CD14-positive monocyte (primary cell): ENCODE results near the gene DENND1A. TPM values are rescaled to one million over a fixed set of nuclear protein-coding genes. Genes with fewer than 3 reads are reported as not detected.

Source experiments
- DNase-seq, 3 donors: peaks; one replicate each; pipeline ENCODE4 v3.0.0-alpha.2; 2011 to 2022
- H2AFZ ChIP-seq: 2 replicates; pipeline ENCODE4 v1.6.0; 2012; ENCODE audit warnings: mild to moderate bottlenecking, low read depth, low read length, inconsistent platforms; ENCODE audit not compliant: insufficient read depth, poor library complexity, severe bottlenecking
- H3K27ac ChIP-seq, 2 donors: 1 replicate in 1 of 2; 2 replicates in 1 of 2; pipeline ENCODE4 v1.5.1; 2012 to 2013; ENCODE audit warnings: low read length in 2 of 2, control low read depth in 1 of 2, inconsistent platforms in 1 of 2, low read depth in 1 of 2, mild to moderate bottlenecking in 1 of 2
- H3K27me3 ChIP-seq, 2 donors: one replicate each; pipeline versions ENCODE4 v1.6.0 to v1.6.1; 2011 to 2013; ENCODE audit warnings: low read length in 2 of 2; ENCODE audit not compliant: control insufficient read depth in 2 of 2, insufficient read depth in 2 of 2
- H3K36me3 ChIP-seq, 2 donors: replicated peaks in 1 of 2; 1 replicate in 1 of 2; 2 replicates in 1 of 2; pipeline versions ENCODE4 v1.5.1 to v1.6.1; 2012 to 2013; ENCODE audit warnings: low read length in 2 of 2, control low read depth in 1 of 2, inconsistent platforms in 1 of 2, mild to moderate bottlenecking in 1 of 2; ENCODE audit not compliant: insufficient read depth in 2 of 2, control insufficient read depth in 1 of 2
- H3K4me1 ChIP-seq, 2 donors: 1 replicate in 1 of 2; 2 replicates in 1 of 2; pipeline versions ENCODE4 v1.5.1 to v1.6.1; 2012 to 2013; ENCODE audit warnings: low read length in 2 of 2, control low read depth in 1 of 2, inconsistent platforms in 1 of 2, mild to moderate bottlenecking in 1 of 2, moderate library complexity in 1 of 2; ENCODE audit not compliant: insufficient read depth in 2 of 2, control insufficient read depth in 1 of 2
- H3K4me2 ChIP-seq: replicated peaks from 2 replicates; pipeline ENCODE3; 2012; ENCODE audit warnings: low read length, moderate library complexity, mild to moderate bottlenecking; ENCODE audit not compliant: poor library complexity, severe bottlenecking; ENCODE audit errors: extremely low read depth
- H3K4me3 ChIP-seq, 3 experiments: fragments of 200-600 bp in 1 of 3; sonication (generic) in 1 of 3; replicated peaks in 1 of 3; 1 replicate in 2 of 3; 2 replicates in 1 of 3; pipeline ENCODE4 v1.5.1; 2011 to 2013; ENCODE audit warnings: low read length in 3 of 3, mild to moderate bottlenecking in 3 of 3, control low read depth in 2 of 3, low read depth in 2 of 3, inconsistent platforms in 1 of 3, moderate library complexity in 1 of 3
- H3K79me2 ChIP-seq: 2 replicates; pipeline ENCODE4 v1.6.0; 2012; ENCODE audit warnings: mild to moderate bottlenecking, control low read depth, inconsistent platforms, low read length, moderate library complexity; ENCODE audit not compliant: insufficient read depth
- H3K9ac ChIP-seq: 2 replicates; pipeline ENCODE4 v1.6.0; 2017; ENCODE audit warnings: low read length, mild to moderate bottlenecking; ENCODE audit not compliant: insufficient read depth, poor library complexity, severe bottlenecking
- H3K9me3 ChIP-seq, 2 donors: replicated peaks in 1 of 2; 1 replicate in 1 of 2; 2 replicates in 1 of 2; pipeline versions ENCODE4 v1.5.1 to v1.6.1; 2012 to 2013; ENCODE audit warnings: low read length in 2 of 2, control low read depth in 1 of 2; ENCODE audit not compliant: control insufficient read depth in 1 of 2, insufficient read depth in 1 of 2
- H4K20me1 ChIP-seq: 2 replicates; pipeline ENCODE4 v1.6.0; 2012; ENCODE audit warnings: mild to moderate bottlenecking, low read length, control low read depth, moderate library complexity; ENCODE audit not compliant: insufficient read depth
- H3K27ac Mint-ChIP-seq, 7 donors: one replicate each; pipeline ENCODE4 v1.8.0; 2020; ENCODE audit warnings: mild to moderate bottlenecking in 7 of 7, mixed read lengths in 7 of 7, moderate library complexity in 6 of 7, inconsistent platforms in 2 of 7
- H3K27me3 Mint-ChIP-seq, 3 donors: one replicate each; pipeline ENCODE4 v1.8.0; 2021 to 2022; ENCODE audit warnings: low read depth in 3 of 3, mild to moderate bottlenecking in 3 of 3, mixed read lengths in 3 of 3, moderate library complexity in 3 of 3, inconsistent platforms in 1 of 3
- H3K36me3 Mint-ChIP-seq, 2 donors: one replicate each; pipeline ENCODE4 v1.8.0; 2020; ENCODE audit warnings: mixed read lengths in 2 of 2, inconsistent platforms in 1 of 2, mild to moderate bottlenecking in 1 of 2
- H3K4me1 Mint-ChIP-seq: one replicate; pipeline ENCODE4 v1.8.0; 2020; ENCODE audit warnings: mild to moderate bottlenecking, mixed read lengths
- H3K4me3 Mint-ChIP-seq, 2 donors: one replicate each; pipeline ENCODE4 v1.8.0; 2020; ENCODE audit warnings: mild to moderate bottlenecking in 2 of 2, mixed read lengths in 2 of 2, moderate library complexity in 1 of 2
- H3K9me3 Mint-ChIP-seq, 7 donors: one replicate each; pipeline ENCODE4 v1.8.0; 2020 to 2022; ENCODE audit warnings: mixed read lengths in 7 of 7, mild to moderate bottlenecking in 6 of 7, moderate library complexity in 6 of 7, inconsistent platforms in 2 of 7
- CTCF ChIP-seq: fragments of 200-600 bp; IDR thresholded peaks from one replicate; pipeline ENCODE4 v1.8.0; 2022; ENCODE audit warnings: antibody characterized with exemption, mild to moderate bottlenecking
- WGBS: methylation state at CpG from one replicate; pipeline ENCODE4 v1.1.5; 2013; ENCODE audit warnings: missing lambda C conversion rate; ENCODE audit not compliant: insufficient coverage; 5-methylcytosine and 5-hydroxymethylcytosine counted together
- intact Hi-C, 2 donors: fragments of 100-400 bp; cut with micrococcal nuclease; formaldehyde crosslinking; loops; one replicate each; pipeline versions ENCODE4 v1.15.0 to v1.15.1; 2023
- polyA plus RNA-seq, 3 donors: library from polyadenylated mRNA; depleted of rRNA in 1 of 3; unstranded in 2 of 3; stranded (reverse) in 1 of 3; fragments of 300-500 nt in 2 of 3; fragments of >200 nt in 1 of 3; fragmentation: Illumina TruSeq in 2 of 3; gene quantifications; 1 replicate in 2 of 3; 2 replicates in 1 of 3; pipeline ENCODE4 v1.2.3, GENCODE V29; 2012 to 2021

DENND1A gene
- polyA plus RNA-seq, 3 donors = 24.8 to 73.0 (median 29.4) TPM

- no peak overlapping the region for H3K4me3 Mint-ChIP-seq
- H3K27me3 ChIP-seq = no peaks in the 10 kb centered on the region
- H3K9me3 Mint-ChIP-seq = no peaks in the 10 kb centered on the region
- H3K9ac ChIP-seq = no peak overlapping the region
- H3K27me3 Mint-ChIP-seq = peaks cover 0 to 1% (median 0%) of the 10 kb centered on the region in 3 donors
- H3K36me3 ChIP-seq = no peaks in the 10 kb centered on the region
- H3K4me1 Mint-ChIP-seq = peaks cover 21% of the 10 kb centered on the region
- no peak for DNase-seq
- no peak overlapping the region for H2AFZ ChIP-seq
- H3K4me3 ChIP-seq = no peak overlapping the region
- no peak overlapping the region for H3K4me2 ChIP-seq
- TF ChIP-seq CTCF = no peak
- peaks cover 10 to 19% of the 10 kb centered on the region in 2 donors for H3K36me3 Mint-ChIP-seq
- peaks cover 5 to 8% of the 10 kb centered on the region in 2 donors for H3K4me1 ChIP-seq
- H3K27ac Mint-ChIP-seq = peak overlapping the region in 1 of 7 donors; percentile 43
- peak overlapping the region in 1 of 2 donors; percentile 27 for H3K27ac ChIP-seq
- intact Hi-C loops = no loop called here
- H3K9me3 ChIP-seq = no peaks in the 10 kb centered on the region
- peaks cover 100% of the 10 kb centered on the region for H4K20me1 ChIP-seq
- 94% methylated on average over 4 of the region's 4 CpGs for WGBS
- peaks cover 99% of the 10 kb centered on the region for H3K79me2 ChIP-seq
These were observed 122.7 kb downstream of the DENND1A start for GRCh38 chr9:123807251-123807650.

- peaks cover 99% of the 10 kb centered on the region for H3K79me2 ChIP-seq
These were observed 123.1 kb downstream of the DENND1A start for GRCh38 chr9:123806829-123807228.

More at GRCh38 chr9:123806829-123807228, 123.1 kb downstream of the DENND1A start:
- H3K4me3 Mint-ChIP-seq = no peak overlapping the region
- peaks cover 0 to 1% (median 0%) of the 10 kb centered on the region in 3 donors for H3K27me3 Mint-ChIP-seq
- H3K9me3 Mint-ChIP-seq = no peaks in the 10 kb centered on the region
- H2AFZ ChIP-seq = no peak overlapping the region
- TF ChIP-seq CTCF = no peak
- H3K27ac Mint-ChIP-seq = peak overlapping the region in 2 of 7 donors; percentile 15 to 35
- peaks cover 5 to 8% of the 10 kb centered on the region in 2 donors for H3K4me1 ChIP-seq
- intact Hi-C loops = no loop called here
- no peak overlapping the region for H3K27ac ChIP-seq
- no peak overlapping the region for H3K4me2 ChIP-seq
- H3K4me3 ChIP-seq = no peak overlapping the region
- H3K27me3 ChIP-seq = no peaks in the 10 kb centered on the region
- H3K9me3 ChIP-seq = no peaks in the 10 kb centered on the region
- H3K9ac ChIP-seq = peak overlapping the region; percentile 4
- H3K4me1 Mint-ChIP-seq = peaks cover 21% of the 10 kb centered on the region
- no peaks in the 10 kb centered on the region for H3K36me3 ChIP-seq
- H3K36me3 Mint-ChIP-seq = peaks cover 10 to 19% of the 10 kb centered on the region in 2 donors
- H4K20me1 ChIP-seq = peaks cover 100% of the 10 kb centered on the region
- DNase-seq = no peak
